GM21737 (cell line): Measurements from ENCODE around the gene SP3.
A peak's percentile ranks its signal among the peaks of the same experiment; 100 is the strongest.
"Not testable (repeated sequence)": the region's sequence is repeated elsewhere in the genome, so short reads cannot be mapped to it uniquely, and the experiment has no call there.

Experiments used
- ATAC-seq: cut with Tn5 transposase; IDR thresholded peaks from one replicate; pipeline ENCODE4 v1.9.1; 2021; ENCODE audit warnings: mild to moderate bottlenecking, moderate library complexity; ENCODE audit not compliant: unreplicated experiment

SP3 gene

GRCh38 chr2:173896755-173897154 is 68.4 kb downstream of the SP3 start:
- ATAC-seq: no peak

GRCh38 chr2:173892341-173892740 is 72.8 kb downstream of the SP3 start:
- no peak for ATAC-seq

- ATAC-seq: no peak
Measured at GRCh38 chr2:173891315-173892037, 73.7 kb downstream of the SP3 start.

DNA sequence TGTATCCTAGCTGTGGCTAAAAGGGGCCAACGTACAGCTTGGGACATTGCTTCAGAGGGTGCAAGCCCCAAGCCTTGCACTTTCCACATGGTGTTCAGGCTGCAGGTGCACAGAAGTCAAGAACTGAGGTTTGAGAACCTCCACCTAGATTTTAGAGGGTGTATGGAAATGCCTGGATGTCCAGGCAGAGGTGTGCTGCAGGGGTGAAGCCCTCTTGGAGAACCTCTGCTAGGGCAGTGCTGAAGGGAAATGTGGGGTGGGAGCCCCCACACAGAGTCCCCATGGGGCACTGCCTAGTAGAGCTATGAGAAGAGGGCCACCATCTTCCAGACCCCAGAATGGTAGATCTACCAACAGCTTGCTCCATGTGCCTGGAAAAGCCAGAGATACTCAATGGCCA is 75.7 kb downstream of the SP3 start:
- ATAC-seq: not testable (repeated sequence)

DNA sequence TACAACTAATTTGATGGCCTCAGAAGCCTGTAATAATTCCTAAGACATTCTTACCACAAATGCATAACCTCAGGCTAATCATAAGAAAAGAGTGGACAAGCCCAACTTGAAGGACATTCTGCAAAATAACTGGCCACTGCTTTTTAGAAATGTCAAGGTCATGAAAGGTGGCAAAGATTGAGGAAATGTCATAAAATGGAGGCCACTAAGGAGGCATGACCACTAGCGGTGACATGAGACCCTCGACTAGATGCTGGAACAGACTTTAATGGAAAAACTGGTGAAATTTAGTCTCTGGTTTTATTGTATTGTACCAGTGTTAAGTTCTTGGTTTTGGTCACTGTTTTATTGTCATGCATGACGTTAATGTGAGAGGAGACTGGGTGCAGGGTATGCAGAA is 78.6 kb downstream of the SP3 start:
- no peak for ATAC-seq

- ATAC-seq: no peak
Measured at GRCh38 chr2:173884025-173884802, 81.0 kb downstream of the SP3 start.

- no peak for ATAC-seq
Measured at GRCh38 chr2:173881886-173882285, 83.3 kb downstream of the SP3 start.

DNA sequence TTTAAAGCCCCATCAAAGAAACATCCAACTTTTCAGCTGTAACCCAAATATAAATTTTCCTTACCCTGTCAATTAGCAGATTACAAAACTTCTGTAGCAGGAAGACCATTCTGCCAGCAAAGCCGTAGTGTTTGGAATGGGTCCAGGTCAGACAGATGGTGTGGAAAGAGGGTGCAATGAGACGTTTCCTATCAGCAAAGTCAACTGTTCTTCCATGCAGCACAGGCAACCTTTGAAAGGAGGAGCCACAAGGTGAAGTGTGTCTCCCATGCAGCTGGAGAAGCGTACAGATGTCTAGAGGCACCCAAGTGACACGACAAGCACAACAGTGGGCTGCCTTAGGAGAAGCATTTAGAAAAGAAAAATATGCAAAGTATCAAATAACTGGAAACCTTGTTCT is 83.7 kb downstream of the SP3 start:
- ATAC-seq: no peak

- no peak for ATAC-seq
Measured at GRCh38 chr2:173880561-173880960, 84.6 kb downstream of the SP3 start.

GRCh38 chr2:173876833-173877413 is 88.2 kb downstream of the SP3 start:
- ATAC-seq: no peak

GRCh38 chr2:173874894-173875237 is 90.3 kb downstream of the SP3 start:
- ATAC-seq: peak; percentile 93

DNA sequence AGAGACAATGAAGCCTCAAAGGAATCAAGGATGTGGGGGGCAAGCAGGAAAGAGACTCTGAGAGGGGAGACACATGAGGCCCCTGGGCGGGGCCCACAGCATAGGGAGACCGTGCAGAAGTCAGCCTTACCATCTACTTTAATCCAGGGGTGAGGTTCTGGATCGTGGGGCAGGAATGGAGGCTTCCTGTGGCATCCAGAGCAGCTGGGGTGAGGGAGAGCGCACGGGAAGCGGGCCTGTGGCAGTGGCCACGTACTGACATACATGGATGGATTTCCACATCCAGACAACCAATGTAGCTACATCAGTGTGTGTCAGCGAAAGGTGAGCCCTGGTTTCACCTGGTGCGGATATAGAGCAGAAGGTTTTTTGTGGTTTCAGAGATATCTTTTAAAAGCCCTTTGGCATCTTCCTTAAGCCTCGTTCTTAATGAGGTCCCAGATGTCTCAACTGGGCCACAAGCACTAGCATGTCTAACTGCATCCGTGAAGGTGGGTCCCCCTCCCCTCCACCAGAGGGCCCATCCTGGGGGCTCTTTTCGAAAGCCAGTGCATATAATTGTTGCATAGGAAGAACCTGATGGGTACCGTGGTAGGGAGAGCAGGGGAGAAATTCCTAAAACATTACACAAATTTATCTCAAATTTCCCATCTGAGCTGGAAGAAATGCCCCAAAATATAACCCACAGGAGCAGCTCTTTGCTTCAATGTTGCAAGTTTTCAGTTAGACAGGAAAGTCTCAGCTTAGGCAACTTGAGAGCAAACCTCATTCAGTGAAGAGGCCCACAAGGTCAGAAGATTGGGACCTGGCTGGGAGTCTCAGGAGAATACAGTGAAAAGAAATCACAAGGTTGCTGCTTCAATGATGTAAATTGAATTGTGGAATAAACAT is 90.9 kb downstream of the SP3 start:
- ATAC-seq: peak; percentile 36

DNA sequence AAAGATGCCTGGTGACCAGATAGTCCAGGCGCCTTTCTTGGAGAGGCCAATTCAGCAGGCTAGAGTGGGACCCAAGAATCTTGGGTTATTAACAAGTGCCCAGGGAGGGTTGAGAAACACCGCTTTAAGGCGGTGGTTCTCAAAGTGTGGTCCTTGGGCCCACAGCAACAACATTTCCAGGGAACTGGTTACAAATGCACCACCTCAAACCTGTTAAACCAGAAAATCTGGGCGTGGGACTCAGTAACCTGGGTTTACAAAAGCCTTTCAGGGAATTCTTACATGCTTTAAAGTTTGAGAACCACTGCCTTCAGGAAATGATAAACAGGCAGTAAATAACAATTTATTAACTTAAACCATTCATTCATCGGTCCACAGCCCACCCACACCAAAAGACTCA is 92.5 kb downstream of the SP3 start:
- no peak for ATAC-seq

DNA sequence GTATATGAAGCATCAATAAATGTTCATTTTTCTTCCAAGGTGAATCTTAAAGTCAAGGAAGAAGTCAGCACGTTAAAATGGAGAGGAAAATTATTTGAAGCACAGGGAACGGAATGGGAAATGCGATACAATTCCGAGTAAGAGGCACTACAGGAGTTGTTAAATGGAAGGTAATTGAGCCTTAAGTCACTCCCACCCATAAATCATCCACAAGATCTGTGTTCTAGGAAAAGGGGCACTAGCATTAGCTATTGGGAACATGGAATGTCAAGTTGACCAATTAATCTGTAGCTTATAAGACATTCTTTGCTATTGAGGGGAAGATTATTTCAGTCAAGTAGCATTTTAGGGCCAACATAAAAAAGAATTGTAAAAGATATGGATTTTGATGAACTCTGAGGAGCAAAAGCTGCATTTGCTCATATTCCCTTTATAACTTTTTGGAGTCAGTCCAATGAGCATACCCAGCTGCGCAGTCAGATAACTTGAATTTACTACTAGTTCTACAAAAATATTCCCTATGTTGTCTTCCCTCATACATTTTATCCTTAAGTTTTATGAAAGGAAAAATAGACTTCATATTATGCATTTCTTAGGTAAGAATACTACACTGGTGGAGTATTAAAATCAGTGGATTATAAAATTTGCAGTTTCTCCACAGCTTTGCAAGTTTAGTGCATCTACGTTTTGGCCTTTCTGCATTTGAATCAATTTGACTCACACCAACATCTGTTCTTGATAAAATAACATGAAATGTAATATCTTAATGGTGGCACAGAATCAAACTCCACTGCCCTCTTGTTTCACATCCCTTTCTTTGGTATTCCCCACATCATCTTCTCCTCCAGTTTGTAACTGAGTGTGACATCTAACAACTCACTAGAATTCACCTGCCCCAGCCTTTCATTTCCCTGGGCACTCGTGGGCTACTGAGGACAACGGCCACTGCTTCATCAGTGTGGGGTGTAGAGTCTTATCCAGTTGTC is 95.6 kb downstream of the SP3 start:
- ATAC-seq: no peak

DNA sequence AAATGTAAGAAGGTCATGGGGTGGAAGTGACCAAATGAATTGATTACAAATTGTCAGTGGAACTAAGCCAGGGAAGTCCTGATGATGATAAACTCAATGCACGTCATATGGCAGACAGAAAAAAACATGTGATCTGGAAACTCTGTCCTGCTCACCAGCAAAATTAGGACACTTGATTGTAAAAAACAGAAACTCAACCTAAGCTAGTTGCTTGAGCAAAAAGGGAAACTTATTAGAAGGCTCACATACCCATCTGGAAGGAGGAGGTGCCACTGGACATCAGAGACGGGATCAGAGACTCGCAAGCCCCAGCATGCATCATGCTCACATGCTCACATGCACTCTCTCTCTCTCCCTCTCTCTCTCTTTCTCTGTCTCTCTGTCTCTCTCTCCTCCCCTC is 96.8 kb downstream of the SP3 start:
- no peak for ATAC-seq

DNA sequence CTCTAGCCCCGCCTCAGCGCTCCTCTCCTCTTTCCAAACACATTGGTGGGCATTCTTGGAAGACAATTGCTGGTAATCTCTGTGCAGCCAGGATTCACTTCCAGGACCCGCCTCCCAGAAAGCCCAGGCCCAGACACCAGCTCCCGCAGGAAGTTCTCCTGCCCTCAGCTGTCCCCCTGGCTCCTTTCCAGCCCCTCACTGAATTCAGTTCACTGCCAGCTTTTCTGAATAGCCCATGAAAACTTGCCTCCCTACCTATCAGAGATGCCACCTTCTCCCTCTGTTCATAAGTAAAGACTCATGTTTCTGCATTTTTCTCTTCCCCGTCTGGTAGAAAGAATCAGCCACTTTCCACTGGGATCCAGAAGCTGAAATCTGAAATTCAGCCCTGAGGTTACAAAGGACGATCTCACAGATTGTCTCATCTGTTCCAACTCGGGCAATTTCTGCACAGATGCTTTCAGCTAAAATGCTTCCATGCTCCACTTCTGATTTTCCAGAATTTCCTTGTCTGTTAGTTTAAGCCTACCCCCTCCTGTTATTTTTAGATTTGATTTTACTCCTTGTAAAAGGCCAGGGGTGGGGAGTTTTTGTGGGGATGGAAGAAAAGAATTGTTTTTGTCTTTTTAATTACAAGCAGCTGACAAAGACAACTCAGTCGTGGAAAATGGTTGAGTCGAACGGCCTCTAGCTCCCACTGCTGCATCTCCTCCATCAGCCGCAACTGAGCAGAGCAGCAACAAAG is 98.1 kb downstream of the SP3 start:
- ATAC-seq: no peak

- ATAC-seq: no peak
Measured at GRCh38 chr2:173865971-173866873, 99.0 kb downstream of the SP3 start.

- no peak for ATAC-seq
Measured at GRCh38 chr2:173862612-173863217, 102.5 kb downstream of the SP3 start.
